Liver (tissue), 9 donors: ENCODE data around the gene PANX1. TPM values are rescaled to one million over a fixed set of nuclear protein-coding genes. Genes with fewer than 3 reads are reported as not detected.

Source experiments
- DNase-seq: peaks from one replicate; pipeline ENCODE4 v3.0.0-alpha.2; 2017; ENCODE audit warnings: low spot score
- H3K27ac ChIP-seq, 2 donors: one replicate each; pipeline ENCODE4 v1.7.0; 2013; ENCODE audit warnings: inconsistent platforms in 2 of 2, low read length in 2 of 2, control low read depth in 1 of 2, low read depth in 1 of 2, mild to moderate bottlenecking in 1 of 2
- H3K27me3 ChIP-seq, 4 donors: one replicate each; pipeline versions ENCODE4 v1.6.1 to v1.7.0; 2013; ENCODE audit warnings: low read length in 3 of 4, inconsistent platforms in 1 of 4, mild to moderate bottlenecking in 1 of 4, moderate library complexity in 1 of 4; ENCODE audit not compliant: control insufficient read depth in 4 of 4, insufficient read depth in 4 of 4
- H3K36me3 ChIP-seq, 4 donors: one replicate each; pipeline versions ENCODE4 v1.6.1 to v1.7.0; 2013; ENCODE audit warnings: low read length in 3 of 4, mild to moderate bottlenecking in 3 of 4, low read depth in 1 of 4, moderate library complexity in 1 of 4; ENCODE audit not compliant: control insufficient read depth in 4 of 4, insufficient read depth in 3 of 4
- H3K4me1 ChIP-seq, 4 donors: one replicate each; pipeline versions ENCODE4 v1.6.1 to v1.7.0; 2013; ENCODE audit warnings: low read length in 3 of 4, mild to moderate bottlenecking in 3 of 4, moderate library complexity in 1 of 4; ENCODE audit not compliant: control insufficient read depth in 4 of 4, insufficient read depth in 4 of 4
- H3K4me3 ChIP-seq, 3 donors: one replicate each; pipeline versions ENCODE4 v1.6.1 to v1.7.0; 2013; ENCODE audit warnings: low read length in 3 of 3, control low read depth in 1 of 3, low read depth in 1 of 3, mild to moderate bottlenecking in 1 of 3
- H3K9ac ChIP-seq, 2 donors: one replicate each; pipeline ENCODE4 v1.7.0; 2013; ENCODE audit warnings: low read length in 2 of 2, mild to moderate bottlenecking in 2 of 2, moderate library complexity in 2 of 2, control low read depth in 1 of 2, low read depth in 1 of 2
- H3K9me3 ChIP-seq, 4 donors: one replicate each; pipeline versions ENCODE4 v1.6.1 to v1.7.0; 2013; ENCODE audit warnings: low read length in 3 of 4; ENCODE audit not compliant: control insufficient read depth in 4 of 4
- ATF3 ChIP-seq: IDR thresholded peaks from 2 replicates; pipeline ENCODE4 v1.6.1; 2016; ENCODE audit warnings: antibody characterized with exemption
- EGR1 ChIP-seq, 2 donors: IDR thresholded peaks; 2 replicates each; pipeline ENCODE4 v1.6.1; 2016 to 2018; ENCODE audit warnings: antibody characterized with exemption in 2 of 2, low read depth in 2 of 2
- FOXA1 ChIP-seq: IDR thresholded peaks from 2 replicates; pipeline ENCODE4 v1.6.1; 2016; ENCODE audit warnings: antibody characterized with exemption
- FOXA2 ChIP-seq: IDR thresholded peaks from 2 replicates; pipeline ENCODE4 v1.6.1; 2016; ENCODE audit warnings: antibody characterized with exemption
- HNF4A ChIP-seq, 2 donors: conservative IDR thresholded peaks; 2 replicates each; pipeline ENCODE4 v1.6.1; 2016; ENCODE audit warnings: antibody characterized with exemption in 2 of 2, mild to moderate bottlenecking in 2 of 2
- HNF4G ChIP-seq: IDR thresholded peaks from 2 replicates; pipeline ENCODE4 v1.6.1; 2016; ENCODE audit warnings: antibody characterized with exemption
- JUND ChIP-seq, 2 donors: IDR thresholded peaks; 2 replicates each; pipeline ENCODE4 v1.6.1; 2016; ENCODE audit warnings: antibody characterized with exemption in 2 of 2
- NR2F2 ChIP-seq: IDR thresholded peaks from 2 replicates; pipeline ENCODE4 v1.6.1; 2016; ENCODE audit warnings: antibody characterized with exemption
- RAD21 ChIP-seq, 2 donors: IDR thresholded peaks; 2 replicates each; pipeline ENCODE4 v1.6.1; 2016; ENCODE audit warnings: antibody characterized with exemption in 2 of 2, mild to moderate bottlenecking in 2 of 2
- REST ChIP-seq: IDR thresholded peaks from 2 replicates; pipeline ENCODE4 v1.6.1; 2016; ENCODE audit warnings: antibody characterized with exemption, mild to moderate bottlenecking
- RXRA ChIP-seq, 2 donors: IDR thresholded peaks; 2 replicates each; pipeline ENCODE4 v1.6.1; 2017 to 2018; ENCODE audit warnings: antibody characterized with exemption in 2 of 2, mild to moderate bottlenecking in 1 of 2
- YY1 ChIP-seq: IDR thresholded peaks from 2 replicates; pipeline ENCODE4 v1.6.1; 2016; ENCODE audit warnings: antibody characterized with exemption, mild to moderate bottlenecking
- WGBS: extraction: QIAGEN DNeasy Blood & Tissue Kit; methylation state at CpG from one replicate; pipeline ENCODE4 v1.1.7; 2013; 5-methylcytosine and 5-hydroxymethylcytosine counted together
- polyA plus RNA-seq, 2 donors: library from polyadenylated mRNA; stranded (reverse) in 1 of 2; unstranded in 1 of 2; fragments of 200-250 nt in 1 of 2; fragments of >200 nt in 1 of 2; fragmentation: Nextera tagmentation in 1 of 2; extraction: Ambion mirVana in 1 of 2; gene quantifications; one replicate each; pipeline versions ENCODE4 v1.2.1 to v1.2.3, GENCODE V29; 2013 to 2015
- total RNA-seq, 2 donors: library from RNA; depleted of rRNA; stranded (reverse); fragments of >200 nt; gene quantifications; one replicate each; pipeline ENCODE4 v1.2.3, GENCODE V29; 2014
- TF ChIP-seq, protein P1 (sequence below): IDR thresholded peaks from 2 replicates; pipeline ENCODE4 v1.6.1; 2016; ENCODE audit warnings: antibody characterized with exemption
- donor health status: healthy.
- donor health status: healthy.
- donor health status: healthy.
- donor health status: healthy.
- donor health status: healthy.

The PANX1 gene
- total and polyA plus RNA-seq, 4 donors: 6.4 to 14.1 (median 8.4) TPM

DNA sequence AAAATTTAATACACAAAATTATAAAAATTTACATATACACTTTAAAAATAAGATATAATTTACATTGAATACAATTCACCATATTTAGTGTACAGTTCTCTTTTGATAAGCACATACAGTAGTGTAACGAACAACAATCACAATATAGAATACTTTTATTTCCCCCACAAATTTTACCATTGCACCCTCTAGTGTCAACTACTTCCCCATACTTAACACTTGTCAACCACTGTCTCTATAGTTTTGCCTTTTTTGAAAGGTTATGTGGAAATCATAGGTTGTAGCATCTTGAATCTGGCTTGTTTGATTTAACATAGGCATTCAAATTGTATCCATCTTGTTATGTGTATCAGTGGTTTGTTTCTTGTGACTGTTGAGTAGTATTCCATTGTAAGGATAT is 21.3 kb upstream of the PANX1 start:
- Histone ChIP-seq H3K36me3 (no peaks in the 10 kb centered on the region), H3K9me3 (no peaks in the 10 kb centered on the region), H3K27me3 (no peaks in the 10 kb centered on the region), H3K4me1 (no peaks in the 10 kb centered on the region), H3K4me3 (no peak overlapping the region), H3K9ac (no peak overlapping the region), H3K27ac (no peak overlapping the region)
- TF ChIP-seq JUND (IDR thresholded peaks at IDR 0.05): no peak
- TF ChIP-seq RAD21 (IDR thresholded peaks at IDR 0.05): no peak
- no peak for TF ChIP-seq REST
- TF ChIP-seq HNF4G: no peak
- no peak for TF ChIP-seq EGR1 (IDR thresholded peaks at IDR 0.05; ENCODE audit: low read depth in 2 of 2)
- no peak for TF ChIP-seq RXRA (IDR thresholded peaks at IDR 0.05)
- TF ChIP-seq HNF4A (conservative IDR thresholded peaks at IDR 0.05): no peak
- no peak for DNase-seq
- 99% methylated on average over 1 of the region's 1 CpG for WGBS

DNA sequence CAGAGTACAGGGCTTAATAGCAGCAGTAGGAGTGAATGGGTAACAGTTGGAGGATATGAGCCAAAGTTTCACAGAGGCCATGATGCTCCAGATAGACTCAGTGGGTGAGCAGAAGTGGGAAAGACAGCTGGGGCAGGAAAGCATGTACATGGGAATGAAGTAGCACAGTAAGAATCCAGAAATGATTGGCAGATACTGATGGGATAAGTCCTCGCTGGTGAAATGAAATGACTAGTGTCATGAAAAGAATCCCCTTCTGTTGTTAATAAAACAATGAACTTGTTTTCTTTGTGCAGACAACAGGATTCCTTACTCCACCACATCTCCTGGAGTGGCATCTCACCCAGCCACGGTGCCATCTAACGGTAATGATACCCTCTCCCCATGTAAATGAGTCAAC is 17.4 kb upstream of the PANX1 start:
- no peak overlapping the region for H3K27ac ChIP-seq

GRCh38 chr11:94111660-94112059 is 17.0 kb upstream of the PANX1 start:
- H3K4me1 ChIP-seq: peaks cover 4 to 10% (median 8%) of the 10 kb centered on the region in 4 donors
- no peak overlapping the region for H3K9ac ChIP-seq
- 63% methylated on average over 3 of the region's 3 CpGs for WGBS
- H3K4me3 ChIP-seq: no peak overlapping the region
- no peaks in the 10 kb centered on the region for H3K9me3 ChIP-seq
- no peak for DNase-seq
- no peaks in the 10 kb centered on the region for H3K27me3 ChIP-seq
- H3K27ac ChIP-seq: no peak overlapping the region
- no peaks in the 10 kb centered on the region for H3K36me3 ChIP-seq
- TF ChIP-seq YY1: no peak
- TF ChIP-seq REST: no peak
- TF ChIP-seq FOXA2: no peak
- no peak for TF ChIP-seq NR2F2
- TF ChIP-seq HNF4G: no peak
- TF ChIP-seq, protein P1, sequence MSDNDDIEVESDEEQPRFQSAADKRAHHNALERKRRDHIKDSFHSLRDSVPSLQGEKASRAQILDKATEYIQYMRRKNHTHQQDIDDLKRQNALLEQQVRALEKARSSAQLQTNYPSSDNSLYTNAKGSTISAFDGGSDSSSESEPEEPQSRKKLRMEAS: no peak

More for the DNA sequence above, 17.4 kb upstream of the PANX1 start:
- Histone ChIP-seq H3K4me3 (no peak overlapping the region), H3K27me3 (no peaks in the 10 kb centered on the region), H3K9me3 (no peaks in the 10 kb centered on the region), H3K9ac (no peak overlapping the region), H3K4me1 (peaks cover 4 to 7% (median 6%) of the 10 kb centered on the region in 4 donors), H3K36me3 (no peaks in the 10 kb centered on the region)
- 91% methylated on average over 3 of the region's 3 CpGs for WGBS
- no peak for DNase-seq
- TF ChIP-seq ATF3 (no peak), EGR1 (IDR thresholded peaks at IDR 0.05; ENCODE audit: low read depth in 2 of 2) (no peak), NR2F2 (no peak), FOXA1 (no peak), HNF4G (no peak)
- TF ChIP-seq, protein P1: no peak
